ENCODE data around the gene RAB7A.

Gene RAB7A

DNA sequence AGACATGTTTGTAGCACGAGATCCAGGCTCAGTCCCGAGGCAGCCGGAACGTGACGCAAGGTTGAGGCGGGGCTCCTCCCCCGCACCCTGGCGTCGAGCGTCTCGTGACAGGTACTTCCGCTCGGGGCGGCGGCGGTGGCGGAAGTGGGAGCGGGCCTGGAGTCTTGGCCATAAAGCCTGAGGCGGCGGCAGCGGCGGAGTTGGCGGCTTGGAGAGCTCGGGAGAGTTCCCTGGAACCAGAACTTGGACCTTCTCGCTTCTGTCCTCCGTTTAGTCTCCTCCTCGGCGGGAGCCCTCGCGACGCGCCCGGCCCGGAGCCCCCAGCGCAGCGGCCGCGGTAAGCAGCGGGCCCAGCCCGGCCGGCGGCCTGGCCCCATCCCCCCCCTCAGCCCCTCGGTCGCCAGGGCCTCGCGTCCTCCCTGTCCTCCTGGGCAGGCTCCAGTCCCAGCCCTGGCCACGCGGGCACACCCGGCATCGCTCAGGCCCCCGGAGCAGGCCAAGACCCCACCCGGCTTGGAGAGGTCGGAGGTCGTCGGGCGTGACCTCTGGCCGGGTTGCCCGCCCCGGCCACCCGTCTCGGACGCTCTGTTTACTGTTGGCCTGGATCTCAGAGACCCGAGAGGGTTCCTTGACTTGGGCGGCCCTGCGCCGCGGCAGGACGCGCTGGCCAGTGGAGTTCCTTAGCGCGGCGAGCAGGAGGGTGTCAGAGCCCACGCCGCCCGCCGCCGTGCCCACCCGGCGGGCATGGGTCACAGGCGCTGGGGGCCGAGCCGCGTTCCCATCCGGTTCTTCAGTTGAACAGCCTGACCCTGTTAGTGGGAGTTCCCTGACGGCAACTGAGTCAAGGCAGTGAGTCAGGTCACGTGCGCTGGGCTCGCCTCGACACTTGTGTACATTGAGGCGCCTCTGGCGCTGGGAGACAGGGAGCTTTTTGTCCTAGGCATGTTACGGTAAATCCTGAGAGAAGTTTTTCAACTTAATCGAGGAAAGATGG is at the start of gene RAB7A:
RAB7A (plus strand) TSS at position 161 of the 994 bp plus-strand sequence. CDS start 69,185 bp downstream, outside the sequence.
- peak; percentile 95 for DNase-seq

DNA sequence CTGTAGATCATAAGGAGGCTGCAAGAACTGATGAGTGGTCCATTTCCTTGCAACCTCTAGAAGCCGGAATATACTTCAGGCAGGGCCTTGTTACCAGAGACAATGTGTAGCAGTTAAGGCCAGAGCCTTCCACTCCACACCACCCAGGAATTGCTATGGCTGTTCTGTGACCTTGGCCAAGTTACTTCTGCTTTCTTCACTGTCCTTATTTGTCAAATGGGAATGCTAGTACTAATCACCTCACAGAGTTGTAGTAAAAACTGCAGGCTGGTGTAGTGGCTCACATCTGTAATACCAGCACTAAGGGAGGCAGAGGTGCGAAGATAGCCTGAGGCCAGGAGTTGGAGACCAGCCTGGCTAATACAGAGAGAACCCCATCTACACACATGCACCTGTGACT is 46.6 kb upstream of the RAB7A start:
- no peak for DNase-seq

DNA sequence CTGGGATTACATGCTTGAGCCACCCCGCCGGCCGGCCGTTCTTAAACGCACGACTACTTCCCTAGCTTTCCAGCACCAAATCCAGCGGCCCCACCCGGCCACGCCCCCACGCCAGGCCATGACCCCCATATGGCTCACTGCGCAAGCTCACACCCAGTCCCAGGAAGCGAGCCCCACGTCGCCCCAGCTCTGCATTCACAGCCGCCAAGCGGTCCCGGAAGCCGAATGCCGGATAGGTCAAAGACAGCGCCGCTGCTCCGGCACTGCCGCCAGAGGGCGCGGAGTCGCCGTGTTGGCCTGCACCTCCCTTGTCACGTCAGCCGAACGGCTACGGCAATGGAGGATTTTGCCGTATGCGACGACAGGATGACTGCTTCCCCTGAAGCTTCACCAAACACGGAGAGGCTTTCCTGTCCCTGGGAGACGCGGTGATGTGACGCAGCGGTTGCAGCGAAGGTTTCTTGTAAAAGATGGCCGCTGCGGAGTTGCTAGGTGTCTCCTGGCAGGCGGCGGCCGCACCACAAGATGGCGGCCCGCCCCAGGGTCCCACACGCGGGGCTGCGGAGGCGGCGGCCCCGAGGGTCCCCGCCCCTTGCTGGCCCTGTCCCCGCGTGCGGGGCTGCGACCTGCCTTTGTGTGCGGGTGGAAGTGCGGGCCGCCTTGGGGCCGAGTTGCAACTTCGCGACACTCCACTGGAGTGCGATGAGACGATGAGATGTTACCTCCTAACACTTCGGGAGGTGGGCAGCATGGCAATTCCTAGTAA is 45.2 kb upstream of the RAB7A start:
- DNase-seq: peak; percentile 99

DNA sequence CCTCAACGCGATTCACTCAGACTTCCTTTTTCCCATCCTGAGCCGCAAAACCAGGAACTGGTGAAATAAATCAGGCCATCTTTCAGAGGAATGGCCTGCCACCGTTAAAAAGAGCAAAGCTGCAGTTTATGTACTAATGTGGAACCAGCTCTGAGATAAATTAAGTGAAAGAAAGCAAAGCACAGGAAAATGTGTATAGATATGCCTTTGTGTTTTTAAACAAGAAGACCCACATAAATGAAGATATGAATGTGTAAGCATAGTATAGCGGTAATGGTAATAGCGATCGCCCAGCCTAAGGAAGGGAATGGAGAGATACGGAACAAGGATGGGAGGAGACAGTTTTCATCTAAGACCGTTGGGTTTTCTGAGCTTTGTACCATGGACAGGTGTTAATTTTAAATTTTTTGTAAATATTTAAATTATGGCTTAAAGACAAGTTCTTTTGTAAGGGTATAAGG is 44.6 kb upstream of the RAB7A start:
- peak; percentile 37 for DNase-seq

DNA sequence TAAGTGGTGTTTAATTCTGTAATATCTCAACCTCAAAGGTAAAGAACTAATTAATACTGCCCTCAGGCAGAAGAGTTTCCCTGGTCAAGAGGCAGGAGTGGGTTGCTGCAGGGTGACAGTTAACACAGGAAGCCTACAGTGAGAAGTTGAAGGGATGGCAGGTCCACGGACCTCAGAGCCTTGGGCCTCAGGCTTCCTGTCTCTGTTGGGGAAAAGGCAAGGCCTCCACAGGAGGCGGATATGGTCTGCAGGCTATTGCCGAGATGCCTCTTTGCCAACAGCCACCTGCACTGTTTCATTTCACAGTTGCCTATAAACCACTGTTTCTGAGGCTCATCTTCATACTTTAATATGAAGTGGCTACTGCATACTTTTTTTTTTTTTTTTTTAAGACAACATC is 42.0 kb upstream of the RAB7A start:
- no peak for DNase-seq

DNA sequence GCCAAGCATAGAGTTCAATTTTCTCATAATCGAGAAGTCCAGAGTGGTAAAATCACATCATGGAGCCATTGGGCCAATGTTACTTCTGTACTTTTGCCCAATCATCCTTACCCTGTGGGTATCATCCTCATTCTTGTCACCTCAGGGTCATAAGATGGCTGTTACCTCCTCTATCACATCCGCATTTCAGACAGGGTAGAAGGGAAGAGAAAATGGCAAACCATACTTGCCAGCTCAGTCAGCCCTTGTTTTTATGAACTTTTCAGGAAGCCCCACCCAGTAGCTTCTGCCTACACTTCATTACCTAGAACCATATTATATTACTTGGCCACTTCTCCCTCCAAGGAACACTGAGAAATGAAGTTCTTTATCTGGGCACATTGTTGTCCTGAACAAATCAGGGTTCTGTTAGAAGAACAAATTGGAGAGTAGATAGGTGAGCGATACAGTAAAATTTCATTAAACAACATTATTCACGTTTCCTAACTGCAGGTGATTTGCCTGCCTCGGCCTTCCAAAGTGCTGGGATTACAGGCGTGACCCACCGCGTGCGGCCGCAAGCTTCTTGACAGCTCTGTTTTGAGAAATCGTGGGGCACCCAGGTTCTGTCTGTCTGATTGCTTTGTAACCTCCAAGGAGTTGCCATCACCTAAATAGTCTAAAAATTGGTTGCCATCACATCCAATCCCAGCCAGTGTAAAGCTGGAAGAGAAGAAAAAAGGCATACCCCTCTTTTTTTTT is 40.8 kb upstream of the RAB7A start:
- DNase-seq: no peak

DNA sequence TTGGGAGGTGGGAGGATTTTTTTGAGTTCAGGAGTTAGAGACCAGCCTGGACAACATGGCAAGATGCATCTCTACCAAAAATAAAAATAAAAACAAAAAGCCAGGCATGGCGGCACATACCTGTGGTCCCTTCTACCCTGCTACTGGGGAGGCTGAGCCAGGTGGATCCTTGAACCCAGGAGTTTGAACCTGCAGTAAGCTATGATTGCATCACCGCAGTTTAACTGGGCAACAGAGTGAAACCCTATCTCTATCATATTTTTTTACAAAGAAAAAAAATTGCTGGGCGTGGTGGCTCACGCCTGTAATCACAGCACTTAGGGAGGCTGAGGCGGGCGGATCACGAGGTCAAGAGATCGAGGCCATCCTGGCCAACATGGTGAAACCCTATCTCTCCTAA is 39.5 kb upstream of the RAB7A start:
- DNase-seq: no peak

DNA sequence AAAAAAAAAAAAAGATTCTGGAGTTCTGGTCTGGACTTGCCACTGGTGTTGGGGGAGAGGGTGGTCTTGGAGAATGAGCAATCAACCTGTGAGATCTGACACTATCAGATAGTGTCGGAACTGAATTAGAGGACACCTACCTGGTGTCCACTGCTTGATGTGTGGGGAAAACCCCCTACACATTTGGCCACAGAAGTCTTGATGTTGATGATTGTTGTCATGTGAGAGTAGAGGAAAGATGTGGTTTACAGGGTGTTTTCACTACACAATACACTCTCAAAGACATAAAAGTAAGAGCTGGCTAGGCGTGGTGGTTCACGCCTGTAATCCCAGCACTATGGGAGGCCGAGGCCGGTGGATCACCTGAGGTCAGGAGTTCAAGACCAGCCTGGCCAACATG is 36.9 kb upstream of the RAB7A start:
- DNase-seq: no peak

DNA sequence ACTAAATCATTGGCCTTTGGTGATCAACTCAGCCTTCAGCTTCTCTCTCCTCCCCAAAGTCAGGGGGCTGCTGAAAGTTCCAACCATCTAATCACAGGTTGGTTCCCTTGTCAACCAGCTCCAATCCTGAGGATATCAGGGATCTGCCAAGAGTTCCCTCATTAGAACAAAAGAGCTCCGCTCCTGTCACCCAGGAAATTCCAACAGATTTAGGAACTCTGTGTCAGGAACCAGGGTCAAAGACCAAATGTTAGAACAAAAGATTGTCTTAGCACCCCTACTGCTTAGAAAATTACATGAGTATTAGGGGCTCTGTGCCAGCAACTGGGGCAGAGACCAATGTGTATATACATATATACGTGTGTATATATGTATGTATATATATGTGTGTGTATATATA is 32.3 kb upstream of the RAB7A start:
- no peak for DNase-seq

DNA sequence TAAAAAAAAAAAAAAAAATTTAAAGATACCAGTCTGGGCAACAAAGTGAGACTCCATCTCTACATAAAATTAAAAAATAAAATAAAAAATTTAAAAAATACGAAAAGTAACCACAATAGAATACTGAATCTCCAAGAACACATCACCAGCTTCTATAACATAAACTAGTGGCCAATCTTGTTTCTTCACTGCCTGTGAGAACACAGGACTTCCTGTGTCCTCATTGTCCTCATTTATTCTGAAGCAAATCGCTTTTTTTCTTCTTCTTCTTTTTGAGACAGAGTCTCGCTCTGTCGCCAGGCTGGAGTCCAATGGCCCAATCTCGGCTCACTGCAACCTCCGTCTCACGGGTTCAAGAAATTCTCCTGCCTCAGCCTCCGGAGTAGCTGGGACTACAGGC is 28.6 kb upstream of the RAB7A start:
- DNase-seq: no peak

DNA sequence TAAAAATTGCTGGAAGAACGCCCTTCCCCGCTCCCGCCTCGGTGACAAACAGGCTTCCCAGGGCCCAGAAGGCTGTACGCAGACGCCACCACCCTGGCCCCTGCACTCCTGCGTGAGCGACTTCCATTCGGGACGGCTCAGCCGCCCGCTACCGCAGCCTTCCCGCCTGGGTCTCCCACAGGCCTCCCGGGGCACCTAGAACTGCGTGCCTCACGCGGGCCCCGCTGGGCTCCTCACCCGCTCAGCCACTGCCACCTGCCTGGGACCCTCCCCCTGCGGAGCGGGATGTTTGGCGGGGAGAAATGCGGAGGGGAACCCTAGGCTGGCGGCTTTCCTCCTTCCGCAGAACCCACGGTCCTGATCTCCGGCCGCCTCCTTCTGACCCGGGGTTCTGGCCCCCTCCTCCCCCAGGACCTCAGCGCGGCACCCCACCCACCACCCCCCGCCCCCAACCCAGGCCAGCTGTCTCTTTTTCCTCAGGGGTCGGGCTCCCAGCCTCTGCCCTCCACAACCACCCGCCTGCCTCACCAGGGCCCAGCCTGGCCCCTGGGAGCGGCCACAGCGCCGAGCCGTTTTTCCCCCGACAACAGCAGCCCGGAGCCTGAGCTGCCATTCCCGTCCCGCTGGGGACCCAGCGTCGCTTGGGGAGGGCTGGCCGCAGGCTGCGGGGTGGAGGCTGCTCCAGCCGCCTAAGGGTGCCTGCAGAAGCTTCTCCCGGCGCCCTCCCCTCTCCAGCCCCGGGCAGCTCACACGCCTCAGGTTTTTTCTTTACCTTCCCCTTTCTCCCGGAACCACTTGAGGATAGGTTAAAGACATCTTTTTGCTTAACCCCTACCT is 27.6 kb upstream of the RAB7A start:
- peak; percentile 15 for DNase-seq

DNA sequence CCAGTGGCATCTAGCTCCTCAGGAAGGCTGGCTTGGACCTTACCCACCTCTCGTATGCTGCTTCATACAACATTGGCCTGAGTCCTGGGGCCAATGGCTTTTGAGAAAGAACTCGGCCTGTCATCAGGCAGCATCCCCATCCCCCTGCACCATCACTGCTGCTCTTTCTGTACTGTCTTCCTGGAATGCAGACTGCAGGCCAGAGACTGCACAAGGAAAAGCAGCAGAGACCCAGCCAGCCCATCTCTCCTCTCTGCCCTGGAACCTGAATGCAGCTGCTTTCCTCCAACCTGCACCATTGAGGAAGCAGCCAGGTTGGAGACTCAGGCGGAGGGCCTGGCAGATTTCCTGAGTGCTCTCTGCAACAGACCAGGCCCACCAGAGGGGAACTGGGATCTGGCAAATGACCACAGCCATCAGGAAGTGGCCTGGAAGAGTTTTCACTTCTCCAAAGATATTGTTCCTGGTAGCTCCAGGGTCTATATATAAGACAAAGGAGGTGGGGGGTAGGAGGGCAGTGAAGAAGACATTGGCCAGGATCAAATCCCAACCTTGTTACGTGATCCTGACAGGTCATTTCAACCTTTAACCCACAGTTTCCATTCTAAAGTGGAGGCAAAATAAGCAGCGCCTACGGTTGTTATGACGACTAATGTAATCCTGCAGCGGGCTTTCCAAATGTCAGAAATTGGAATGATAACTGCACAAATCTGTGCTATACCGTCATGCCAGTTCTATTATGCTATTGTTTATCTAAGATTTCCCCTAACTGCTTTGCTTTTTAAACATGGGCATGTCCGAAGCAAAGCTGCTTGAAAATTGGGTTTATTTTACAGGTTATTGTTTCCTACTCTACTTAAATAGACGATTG is 24.4 kb upstream of the RAB7A start:
- DNase-seq: no peak

DNA sequence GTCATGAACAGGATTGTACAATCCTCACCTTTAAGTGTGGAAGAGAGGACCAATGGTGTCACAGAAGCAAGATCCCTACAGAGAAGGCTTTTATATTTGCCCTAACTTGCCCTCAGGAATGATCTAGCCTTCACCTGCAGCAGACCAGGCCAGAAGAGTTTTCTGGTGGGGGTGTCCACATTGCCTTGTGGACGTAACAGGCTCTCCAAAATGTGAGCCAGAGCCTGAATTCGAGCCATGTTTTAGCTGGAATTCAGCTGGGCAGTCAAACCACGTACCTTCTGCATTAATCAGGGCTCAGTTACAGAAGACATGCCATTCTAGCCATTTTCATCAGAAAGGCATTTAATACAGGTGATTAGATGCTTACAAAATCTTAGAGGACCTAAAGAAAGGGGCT is 23.6 kb upstream of the RAB7A start:
- no peak for DNase-seq

DNA sequence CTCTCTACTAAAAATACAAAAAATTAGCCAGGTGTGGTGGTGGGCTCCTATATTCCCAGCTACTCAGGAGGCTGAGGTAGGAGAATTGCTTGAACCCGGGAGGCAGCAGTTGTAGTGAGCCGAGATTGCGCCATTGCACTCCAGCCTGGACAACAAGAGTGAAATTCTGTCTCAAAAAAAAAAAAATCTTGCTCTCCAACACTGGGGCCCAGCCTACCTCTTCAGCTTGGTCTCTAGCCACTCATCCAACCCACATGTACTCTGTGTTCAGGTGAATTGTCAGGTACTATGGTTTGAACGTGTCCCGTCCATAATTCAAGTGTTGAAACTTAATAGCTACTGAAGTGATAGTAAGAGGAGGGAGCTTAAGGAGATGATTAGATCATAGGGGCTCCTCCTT is 22.4 kb upstream of the RAB7A start:
- DNase-seq: no peak

DNA sequence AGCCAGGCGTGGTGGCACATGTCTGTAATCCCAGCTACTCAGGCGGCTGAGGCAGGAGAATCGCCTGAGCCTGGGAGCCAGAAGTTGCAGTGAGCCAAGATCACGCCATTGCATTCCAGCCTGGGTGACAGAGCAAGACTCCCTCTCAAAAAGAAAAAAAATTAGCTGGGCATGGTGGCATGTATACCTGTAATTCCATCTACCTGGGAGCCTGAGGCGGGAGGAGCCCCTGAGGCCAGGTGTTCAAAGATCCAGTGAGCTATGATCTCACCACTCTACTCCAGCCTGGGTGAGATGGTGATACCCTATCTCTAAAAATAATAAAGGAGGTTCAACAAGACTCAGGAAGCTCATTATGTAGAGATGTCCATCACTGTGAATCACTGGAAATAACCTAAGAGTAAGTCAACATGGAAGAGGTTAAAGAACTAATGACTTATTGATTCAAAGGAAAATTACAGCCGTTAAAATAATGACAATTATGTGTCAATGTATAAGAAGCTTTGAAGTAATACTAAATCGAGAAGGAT is 19.8 kb upstream of the RAB7A start:
- no peak for DNase-seq

DNA sequence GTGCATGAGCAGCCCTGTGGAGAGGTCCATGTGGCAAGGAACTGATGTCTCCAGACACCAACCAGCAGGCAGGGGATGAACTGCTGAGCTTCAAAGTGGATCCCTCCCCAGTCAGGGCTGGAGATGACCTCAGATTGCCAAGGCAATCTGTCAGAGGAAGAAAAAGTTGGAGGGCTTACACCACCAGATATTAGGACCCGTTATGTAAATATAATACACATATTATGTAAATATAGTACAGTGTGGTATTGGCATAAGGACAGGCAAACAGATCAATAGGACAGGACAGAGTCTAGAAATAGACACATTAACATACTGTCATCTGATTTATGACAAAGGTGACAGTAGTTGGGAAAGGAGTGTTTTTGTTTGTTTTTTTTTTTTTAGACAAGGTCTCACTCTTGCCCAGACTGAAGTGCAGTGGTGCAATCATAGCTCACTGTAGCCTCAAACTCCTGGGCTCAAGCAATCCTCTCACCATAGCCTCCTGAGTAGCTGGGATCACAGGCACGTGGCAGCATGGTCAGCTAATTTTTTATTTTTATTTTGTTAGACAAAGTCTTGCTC is 18.0 kb upstream of the RAB7A start:
- no peak for DNase-seq

DNA sequence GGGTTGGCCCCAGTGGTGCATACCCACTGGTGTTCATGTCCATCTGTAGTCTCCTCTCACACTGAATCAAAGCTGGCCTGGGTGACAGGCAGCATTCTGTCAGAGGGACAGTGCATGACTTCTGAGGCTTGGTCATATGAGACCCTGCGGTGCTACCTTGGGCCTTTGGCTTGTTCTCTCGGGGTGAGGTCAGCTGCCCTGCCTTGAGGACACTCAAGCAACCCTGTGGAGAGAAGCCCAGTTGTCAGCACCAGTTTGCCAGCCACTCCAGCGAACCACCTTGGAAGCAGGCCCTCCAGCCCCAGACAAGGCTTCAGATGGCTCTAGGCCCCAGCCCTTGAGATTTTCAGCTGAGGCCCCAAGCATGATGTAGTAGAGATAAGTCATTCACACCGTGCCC is 16.9 kb upstream of the RAB7A start:
- no peak for DNase-seq

DNA sequence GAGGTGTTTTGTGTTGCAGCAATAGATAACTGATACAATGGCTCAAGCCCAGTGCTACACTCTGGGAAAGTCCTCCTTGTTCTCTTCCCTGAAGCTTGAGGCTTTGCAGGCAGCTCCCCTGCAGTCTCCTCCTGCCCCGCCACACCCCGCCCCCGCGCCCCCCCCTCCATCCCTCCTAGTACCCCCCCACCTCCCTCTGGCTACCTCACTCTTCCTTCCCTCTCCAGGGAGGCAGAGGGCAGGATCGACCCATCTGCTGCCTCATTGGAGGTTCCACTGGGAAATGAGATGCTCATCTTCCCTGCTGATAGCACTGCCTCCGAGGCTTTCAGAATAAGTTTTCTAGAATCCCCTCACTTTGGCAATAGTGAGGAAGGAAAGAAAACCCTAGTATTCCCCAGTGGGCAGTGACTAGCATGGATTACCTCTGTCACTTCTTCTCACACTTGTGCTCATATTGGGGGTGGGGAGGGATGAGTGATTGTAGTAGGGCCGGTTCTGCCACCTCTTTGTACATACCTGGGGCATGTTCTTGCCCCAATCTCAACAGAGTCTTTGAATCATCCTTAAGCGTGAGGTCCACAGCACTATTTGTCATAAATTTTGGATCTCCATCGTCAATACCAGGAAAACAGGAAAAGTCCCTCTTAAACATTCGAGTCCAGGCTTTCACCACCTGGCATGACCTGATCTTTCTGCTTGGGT is 16.3 kb upstream of the RAB7A start:
- DNase-seq: no peak

DNA sequence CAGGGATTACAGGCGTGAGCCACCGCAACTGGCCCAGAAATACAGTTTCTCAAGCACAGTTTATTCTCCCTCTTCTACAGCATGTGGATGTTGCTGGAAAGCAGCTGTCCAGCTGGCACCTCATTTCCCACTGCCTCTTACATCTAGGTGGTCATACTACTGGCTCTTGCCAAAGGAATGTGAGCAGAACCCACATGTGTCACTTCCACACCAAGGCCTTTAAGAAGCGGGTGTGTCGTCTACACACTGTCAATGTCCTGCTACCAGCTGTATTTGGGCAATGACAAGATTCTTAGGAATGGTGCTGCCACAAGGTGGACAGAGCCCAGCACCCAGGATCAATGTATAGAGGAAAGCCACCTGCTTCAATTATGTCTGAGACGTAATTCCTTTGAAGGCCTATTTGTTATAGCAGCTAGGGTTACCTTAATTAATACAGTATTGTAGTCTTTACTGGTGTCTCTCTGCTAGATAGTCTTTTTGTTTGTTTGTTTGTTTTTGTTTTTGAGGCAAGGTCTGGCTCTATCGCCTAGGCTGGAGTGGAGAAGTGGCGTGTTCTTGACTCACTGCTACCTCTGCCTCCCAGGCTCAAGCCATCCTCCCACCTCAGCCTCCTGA is 15.1 kb upstream of the RAB7A start:
- no peak for DNase-seq

Measured in DMS153 (cell line).